ENCODE data around the gene TREML4.
"Not testable (repeated sequence)": the region's sequence is repeated elsewhere in the genome, so short reads cannot be mapped to it uniquely, and the experiment has no call there.

Gene TREML4, protein sequence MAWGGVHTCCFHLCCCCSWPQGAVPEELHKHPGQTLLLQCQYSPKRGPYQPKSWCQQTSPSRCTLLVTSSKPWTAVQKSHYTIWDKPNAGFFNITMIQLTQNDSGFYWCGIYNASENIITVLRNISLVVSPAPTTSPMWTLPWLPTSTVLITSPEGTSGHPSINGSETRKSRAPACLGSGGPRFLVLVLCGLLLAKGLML

DNA sequence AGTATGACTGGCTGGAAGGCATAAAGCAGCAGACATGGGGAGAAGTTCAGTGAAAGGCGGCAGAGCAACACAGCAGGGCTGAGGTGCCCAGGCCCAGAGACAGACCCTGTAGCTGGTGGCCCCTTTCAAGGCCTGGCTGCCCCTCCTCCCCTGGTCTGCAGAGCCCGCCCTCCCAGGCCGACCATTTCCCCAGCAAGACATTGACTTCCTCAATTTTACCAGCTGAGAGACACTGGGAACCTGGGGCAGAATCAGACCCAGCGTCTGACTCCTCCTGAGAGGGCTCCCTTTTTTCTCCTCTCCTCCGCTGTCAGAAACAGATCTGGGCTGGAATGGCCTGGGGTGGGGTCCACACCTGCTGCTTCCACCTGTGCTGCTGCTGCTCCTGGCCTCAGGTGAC, at the start of gene TREML4:
Gene TREML4, plus strand, starts transcription at position 254 of the 400 bp plus-strand sequence. Its CDS starts 79 bp downstream, at position 333.
- DNase-seq, result no peak

DNA sequence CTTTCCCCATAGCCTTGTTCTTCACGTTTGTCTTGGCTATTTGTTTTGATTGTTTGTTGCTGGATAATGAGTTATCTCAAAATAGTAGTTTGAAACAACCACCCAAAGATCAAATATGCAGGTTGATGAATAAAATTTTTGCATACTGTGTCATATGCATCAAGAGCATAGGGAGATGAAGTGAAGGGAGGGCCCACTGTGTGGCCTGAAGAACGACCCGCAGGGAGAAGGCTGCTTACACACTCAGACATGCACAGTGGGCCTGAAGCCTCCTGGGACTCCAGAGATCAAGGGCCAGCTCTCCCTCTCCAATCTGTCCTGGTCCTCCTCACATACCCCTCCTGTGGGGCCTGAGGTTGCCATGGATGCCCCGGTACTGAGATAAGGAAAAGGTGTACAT, 49.0 kb upstream of the TREML4 start:
- DNase-seq, result no peak

- DNase-seq, result no peak
Observed at GRCh38 chr6:41181566-41181965, 46.6 kb upstream of the TREML4 start.

GRCh38 chr6:41182069-41183034, 45.8 kb upstream of the TREML4 start:
- DNase-seq, result peak; percentile 69 to 71

DNA sequence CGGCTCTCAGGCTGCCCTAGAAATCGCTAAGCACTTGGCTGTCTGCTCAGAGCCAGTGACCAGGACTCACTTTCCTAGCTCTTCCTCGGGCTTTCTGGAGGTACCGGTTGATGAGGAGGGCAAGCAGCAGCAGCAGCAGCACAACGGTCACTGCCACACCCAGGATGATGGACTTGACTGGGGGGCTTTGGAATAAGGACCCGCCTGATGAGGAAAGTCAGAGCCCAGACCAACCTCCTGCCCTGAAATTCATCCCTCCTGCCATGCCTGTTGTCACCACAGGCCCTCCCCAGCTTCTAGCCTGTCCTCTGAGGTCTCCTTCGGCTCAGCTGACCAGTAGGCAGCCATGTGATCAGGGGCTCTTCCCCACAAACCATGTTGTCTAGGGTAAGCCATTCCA, 43.4 kb upstream of the TREML4 start:
- no peak for DNase-seq

GRCh38 chr6:41186031-41186562, 42.1 kb upstream of the TREML4 start:
- DNase-seq, result no peak

- DNase-seq, result no peak
Observed at GRCh38 chr6:41187924-41188886, 39.9 kb upstream of the TREML4 start.

DNA sequence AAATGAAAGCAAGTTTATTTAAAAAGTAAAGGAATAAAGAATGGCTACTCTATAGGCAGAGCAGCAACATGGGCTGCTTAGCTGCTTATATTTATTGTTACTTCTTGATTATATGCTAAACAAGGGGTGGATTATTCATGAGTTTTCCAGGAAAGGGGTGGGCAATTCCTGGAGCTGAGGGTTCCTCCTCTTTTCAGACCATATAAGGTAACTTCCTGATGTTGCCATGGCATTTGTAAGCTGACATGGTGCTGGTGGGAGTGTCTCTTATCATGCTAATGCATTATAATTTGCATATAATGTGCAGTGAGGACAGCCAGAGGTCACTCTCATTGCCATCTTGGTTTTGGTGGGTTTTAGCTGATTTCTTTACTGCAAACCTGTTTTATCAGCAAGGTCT, 39.1 kb upstream of the TREML4 start:
- not testable (repeated sequence) for DNase-seq

GRCh38 chr6:41189967-41190366, 38.2 kb upstream of the TREML4 start:
- no peak for DNase-seq

- no peak for DNase-seq
Observed at GRCh38 chr6:41190791-41191190, 37.4 kb upstream of the TREML4 start.

- peak; percentile 34 to 44 for DNase-seq
Observed at GRCh38 chr6:41191569-41191968, 36.6 kb upstream of the TREML4 start.

DNA sequence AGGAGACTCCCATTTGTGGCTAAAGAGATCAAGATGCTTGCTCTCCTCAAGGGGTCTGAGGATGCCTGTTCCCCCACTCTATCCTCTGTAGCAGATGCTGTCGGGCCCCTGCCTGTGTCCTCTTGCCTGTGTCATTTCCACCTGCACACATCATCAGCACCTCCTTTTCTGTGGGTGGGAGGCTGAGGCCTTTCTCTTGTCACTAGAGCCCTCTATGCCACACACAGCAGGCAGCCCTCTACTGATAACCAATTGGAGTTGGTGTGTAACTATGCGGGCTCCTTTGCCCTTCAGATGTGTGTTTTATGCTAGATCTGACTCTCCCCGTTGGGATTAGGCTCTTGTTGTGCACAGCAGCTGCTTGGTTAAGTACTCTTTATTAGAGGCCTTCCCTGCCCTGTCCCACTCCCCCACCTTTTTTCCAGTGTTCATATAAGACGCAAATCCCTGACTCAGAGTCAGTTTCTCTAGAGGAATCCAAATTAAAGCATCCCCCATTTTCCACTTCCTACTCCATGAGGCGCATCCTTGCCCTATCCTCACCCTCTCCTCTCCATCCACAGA, 34.9 kb upstream of the TREML4 start:
- DNase-seq, result no peak

GRCh38 chr6:41193884-41194283, 34.3 kb upstream of the TREML4 start:
- DNase-seq, result no peak

GRCh38 chr6:41194386-41194785, 33.8 kb upstream of the TREML4 start:
- DNase-seq, result no peak

GRCh38 chr6:41197234-41197633, 30.9 kb upstream of the TREML4 start:
- no peak for DNase-seq

DNA sequence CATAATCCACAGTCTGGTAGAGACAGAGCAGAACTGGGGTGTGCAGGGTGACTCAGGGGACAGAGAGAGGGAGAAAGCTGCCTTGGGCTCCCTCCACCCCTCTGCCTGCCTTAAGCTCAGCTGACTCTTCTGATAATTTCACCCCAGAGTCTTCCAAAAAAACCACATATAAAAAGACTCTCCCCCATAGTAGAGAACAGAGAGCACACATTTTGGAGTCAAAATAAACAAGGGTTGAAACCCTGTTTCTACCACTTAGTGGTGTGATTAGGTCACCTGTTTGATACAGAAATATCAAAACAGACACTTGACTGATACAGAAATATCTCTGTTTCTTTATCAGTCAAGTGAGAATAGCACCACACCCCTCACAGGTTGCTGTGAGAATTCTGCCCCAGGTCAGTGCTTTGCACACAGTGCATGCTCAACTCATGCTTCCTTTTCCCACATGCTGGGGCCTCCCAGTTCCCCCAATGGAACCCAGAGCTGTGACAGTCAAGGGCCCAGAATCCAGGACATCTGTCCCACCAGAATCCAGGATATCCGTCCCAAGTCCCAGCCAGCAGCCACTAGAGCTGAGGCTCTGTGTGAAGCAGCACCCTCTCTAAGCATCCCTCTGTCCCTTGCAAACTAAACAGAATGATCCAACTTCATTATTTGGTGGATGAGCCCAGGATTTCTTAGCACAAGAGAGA, 28.4 kb upstream of the TREML4 start:
- DNase-seq, result peak; percentile 24 to 33

- peak; percentile 76 to 78 for DNase-seq
Observed at GRCh38 chr6:41200296-41200900, 27.8 kb upstream of the TREML4 start.

DNA sequence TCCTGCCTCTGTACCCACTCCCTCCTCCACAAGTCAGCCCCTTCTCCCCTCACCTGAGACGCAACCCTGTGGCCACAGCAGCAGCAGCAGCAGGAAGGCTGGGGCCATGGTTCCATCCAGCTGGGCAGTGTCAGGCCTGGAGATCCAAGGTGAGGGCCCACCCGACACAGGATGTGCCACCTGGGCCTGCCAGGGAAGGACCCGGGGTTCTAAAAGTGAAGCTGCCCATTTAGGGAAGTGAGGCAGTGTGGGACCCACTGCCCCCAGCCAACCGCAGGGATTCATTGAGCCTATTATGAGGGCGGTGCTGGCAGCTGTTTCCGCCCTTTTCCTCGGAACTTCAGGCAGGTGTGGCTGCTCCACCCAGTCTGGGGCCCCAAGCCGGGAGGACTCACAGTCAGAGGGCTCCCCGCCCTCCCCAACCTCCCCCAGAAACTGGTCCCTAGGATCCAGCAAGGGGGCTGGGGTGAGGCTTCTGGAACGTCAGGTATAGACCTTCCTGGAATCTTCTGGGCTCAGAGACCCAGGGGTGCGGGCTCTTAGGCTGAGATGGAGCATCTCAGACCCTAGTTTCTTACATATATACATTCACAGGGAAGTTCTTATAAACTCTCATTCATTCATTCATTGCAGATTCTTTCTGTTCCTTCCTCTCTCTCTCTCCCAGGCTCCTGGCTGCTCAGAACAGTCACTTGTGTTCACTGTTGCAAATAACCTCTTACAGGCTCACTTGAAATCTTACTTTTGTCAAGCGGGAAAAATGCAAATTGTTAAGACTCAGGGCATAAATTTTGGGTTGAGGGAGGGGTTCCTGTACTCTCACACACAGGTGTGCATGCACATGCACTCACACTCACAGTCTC, 27.0 kb upstream of the TREML4 start, which contains the start of gene TREML2:
Gene TREML2, minus strand, starts transcription at position 249 of the 863 bp plus-strand sequence. Its CDS starts 141 bp downstream, at position 108.
- DNase-seq, result peak; percentile 31 to 51

GRCh38 chr6:41201764-41202173, 26.4 kb upstream of the TREML4 start:
- peak in 1 of 2 donors; percentile 43 for DNase-seq

- no peak for DNase-seq
Observed at GRCh38 chr6:41204156-41204555, 24.0 kb upstream of the TREML4 start.

Data from CD4-positive, alpha-beta T cell treated with Interleukin-1 beta for 1 hour (primary cell).